Chondrocyte (in vitro differentiated cells): ENCODE results near the gene RANBP17. TPM values are rescaled to one million over a fixed set of nuclear protein-coding genes. Genes with fewer than 3 reads are reported as not detected.

Source experiments
- DNase-seq: peaks from one replicate; pipeline ENCODE4 v3.0.0; 2021; ENCODE audit warnings: mixed read lengths, low spot score
- H3K27ac Mint-ChIP-seq: one replicate; pipeline ENCODE4 v1.8.0; 2021; ENCODE audit warnings: mild to moderate bottlenecking, moderate library complexity, mixed read lengths; ENCODE audit not compliant: unreplicated experiment
- H3K27me3 Mint-ChIP-seq: 2 replicates; pipeline ENCODE4 v1.8.0; 2021; ENCODE audit warnings: low read depth, mixed read lengths
- H3K36me3 Mint-ChIP-seq: 2 replicates; pipeline ENCODE4 v1.8.0; 2021; ENCODE audit warnings: low read depth, mixed read lengths
- H3K4me1 Mint-ChIP-seq: 2 replicates; pipeline ENCODE4 v1.8.0; 2021; ENCODE audit warnings: low read depth, mild to moderate bottlenecking, mixed read lengths
- H3K4me3 Mint-ChIP-seq: one replicate; pipeline ENCODE4 v1.8.0; 2021; ENCODE audit warnings: mild to moderate bottlenecking, moderate library complexity, mixed read lengths; ENCODE audit not compliant: unreplicated experiment
- H3K9me3 Mint-ChIP-seq: 2 replicates; pipeline ENCODE4 v1.8.0; 2021; ENCODE audit warnings: low read depth, mixed read lengths
- total RNA-seq: library from RNA; stranded (reverse); gene quantifications from 3 replicates; pipeline ENCODE4 v1.2.1, GENCODE V29; 2021
- TF ChIP-seq, protein P1 (sequence below): fragments of 200-600 bp; sonication (generic); IDR thresholded peaks from 2 replicates; pipeline ENCODE4 v1.5.0; 2021; ENCODE audit warnings: antibody characterized with exemption, mild to moderate bottlenecking, moderate library complexity

RANBP17 gene
- total RNA-seq, 1 donor from 2014 or later, result 24.5 TPM

DNA sequence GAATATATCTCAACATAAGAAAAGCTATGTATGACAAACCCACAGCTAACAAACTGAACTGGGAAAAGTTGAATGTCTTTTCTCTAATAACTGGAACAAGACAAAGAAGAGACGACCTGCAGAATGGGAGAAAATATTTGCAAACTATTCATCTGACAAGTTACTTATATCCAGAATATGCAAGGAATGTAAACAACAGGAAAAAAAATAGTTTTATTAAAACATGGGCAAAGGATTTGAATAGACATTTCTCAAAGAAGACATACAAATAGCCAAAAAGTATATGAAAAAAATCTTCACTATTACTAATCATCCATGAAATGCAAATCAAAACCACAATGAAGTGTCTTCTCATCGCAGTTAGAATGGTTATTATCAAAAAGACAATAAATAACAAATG is 265.5 kb downstream of the RANBP17 start:
- no peak for DNase-seq

DNA sequence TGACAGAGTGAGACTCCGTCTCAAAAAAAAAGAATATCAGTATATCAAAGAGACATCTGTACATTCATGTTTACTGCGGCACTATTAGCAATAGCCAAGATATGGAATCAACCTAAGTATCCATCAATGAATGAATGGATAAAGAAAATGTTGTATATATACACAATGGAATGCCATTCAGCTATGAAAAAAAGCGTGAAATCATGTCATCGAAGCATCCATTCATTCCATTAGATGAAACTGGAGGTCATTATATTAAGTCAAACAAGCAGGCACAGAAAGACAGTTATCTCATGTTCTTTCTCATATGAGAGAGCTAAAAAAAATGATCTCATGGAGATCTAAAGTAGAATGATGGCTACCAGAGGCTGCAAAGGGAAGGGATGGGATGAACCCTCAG is 266.3 kb downstream of the RANBP17 start:
- H3K9me3 Mint-ChIP-seq, result peaks cover 15% of the 10 kb centered on the region
- no peaks in the 10 kb centered on the region for H3K27me3 Mint-ChIP-seq
- H3K27ac Mint-ChIP-seq, result no peak overlapping the region
- no peak for DNase-seq
- H3K36me3 Mint-ChIP-seq, result peaks cover 5% of the 10 kb centered on the region
- peaks cover 12% of the 10 kb centered on the region for H3K4me1 Mint-ChIP-seq
- H3K4me3 Mint-ChIP-seq, result no peak overlapping the region
- TF ChIP-seq, protein P1, sequence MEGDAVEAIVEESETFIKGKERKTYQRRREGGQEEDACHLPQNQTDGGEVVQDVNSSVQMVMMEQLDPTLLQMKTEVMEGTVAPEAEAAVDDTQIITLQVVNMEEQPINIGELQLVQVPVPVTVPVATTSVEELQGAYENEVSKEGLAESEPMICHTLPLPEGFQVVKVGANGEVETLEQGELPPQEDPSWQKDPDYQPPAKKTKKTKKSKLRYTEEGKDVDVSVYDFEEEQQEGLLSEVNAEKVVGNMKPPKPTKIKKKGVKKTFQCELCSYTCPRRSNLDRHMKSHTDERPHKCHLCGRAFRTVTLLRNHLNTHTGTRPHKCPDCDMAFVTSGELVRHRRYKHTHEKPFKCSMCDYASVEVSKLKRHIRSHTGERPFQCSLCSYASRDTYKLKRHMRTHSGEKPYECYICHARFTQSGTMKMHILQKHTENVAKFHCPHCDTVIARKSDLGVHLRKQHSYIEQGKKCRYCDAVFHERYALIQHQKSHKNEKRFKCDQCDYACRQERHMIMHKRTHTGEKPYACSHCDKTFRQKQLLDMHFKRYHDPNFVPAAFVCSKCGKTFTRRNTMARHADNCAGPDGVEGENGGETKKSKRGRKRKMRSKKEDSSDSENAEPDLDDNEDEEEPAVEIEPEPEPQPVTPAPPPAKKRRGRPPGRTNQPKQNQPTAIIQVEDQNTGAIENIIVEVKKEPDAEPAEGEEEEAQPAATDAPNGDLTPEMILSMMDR, result no peak

More for the DNA sequence above, 265.5 kb downstream of the RANBP17 start:
- Mint-ChIP-seq H3K4me1 (peaks cover 14% of the 10 kb centered on the region), H3K27ac (no peak overlapping the region), H3K9me3 (peaks cover 15% of the 10 kb centered on the region), H3K4me3 (no peak overlapping the region), H3K27me3 (no peaks in the 10 kb centered on the region), H3K36me3 (peaks cover 5% of the 10 kb centered on the region)
- TF ChIP-seq, protein P1, result no peak

DNA sequence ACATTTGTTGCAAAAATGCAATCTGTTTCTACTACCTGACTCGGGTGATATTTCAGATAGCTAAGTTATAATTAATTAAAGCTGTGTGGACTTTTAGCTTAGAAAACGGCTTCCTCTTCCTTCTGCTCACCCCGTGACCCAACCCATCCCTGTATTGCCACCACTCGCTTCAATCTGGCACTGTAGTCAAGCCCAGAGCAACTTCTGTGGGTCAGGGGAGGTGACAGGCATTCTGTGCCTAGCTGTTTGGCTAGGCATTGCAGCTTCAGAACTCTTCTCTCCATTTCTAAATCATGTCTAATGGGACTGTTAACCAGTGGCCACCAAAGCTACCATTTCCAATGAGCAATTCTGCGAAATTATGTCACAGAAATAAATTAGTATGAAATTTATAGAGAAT is 267.5 kb downstream of the RANBP17 start:
- Mint-ChIP-seq H3K27me3 (no peaks in the 10 kb centered on the region), H3K9me3 (peaks cover 15% of the 10 kb centered on the region), H3K36me3 (peaks cover 2% of the 10 kb centered on the region), H3K4me1 (peaks cover 12% of the 10 kb centered on the region), H3K4me3 (no peak overlapping the region), H3K27ac (no peak overlapping the region)
- TF ChIP-seq, protein P1, result no peak
- DNase-seq, result no peak

DNA sequence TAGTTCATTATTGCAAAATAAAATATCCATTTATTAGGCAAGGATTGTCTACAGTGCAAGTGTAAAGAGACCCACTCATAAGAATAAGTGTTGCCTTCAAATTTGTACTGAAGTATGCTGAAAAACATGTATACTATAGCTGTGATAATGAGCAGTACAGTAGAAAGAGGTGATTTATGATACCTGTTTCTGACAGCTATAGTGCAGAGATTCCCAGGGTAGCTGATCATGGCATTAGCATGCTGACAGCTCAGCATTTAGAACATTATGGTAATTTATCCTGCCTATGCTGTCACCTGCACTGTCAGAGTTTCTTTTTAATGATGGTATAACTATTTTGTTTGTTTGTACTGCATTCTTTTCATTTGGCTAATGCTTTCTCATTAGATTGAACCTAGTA is 269.7 kb downstream of the RANBP17 start:
- Mint-ChIP-seq H3K27me3 (no peaks in the 10 kb centered on the region), H3K9me3 (peaks cover 12% of the 10 kb centered on the region)
- TF ChIP-seq, protein P1, result no peak

DNA sequence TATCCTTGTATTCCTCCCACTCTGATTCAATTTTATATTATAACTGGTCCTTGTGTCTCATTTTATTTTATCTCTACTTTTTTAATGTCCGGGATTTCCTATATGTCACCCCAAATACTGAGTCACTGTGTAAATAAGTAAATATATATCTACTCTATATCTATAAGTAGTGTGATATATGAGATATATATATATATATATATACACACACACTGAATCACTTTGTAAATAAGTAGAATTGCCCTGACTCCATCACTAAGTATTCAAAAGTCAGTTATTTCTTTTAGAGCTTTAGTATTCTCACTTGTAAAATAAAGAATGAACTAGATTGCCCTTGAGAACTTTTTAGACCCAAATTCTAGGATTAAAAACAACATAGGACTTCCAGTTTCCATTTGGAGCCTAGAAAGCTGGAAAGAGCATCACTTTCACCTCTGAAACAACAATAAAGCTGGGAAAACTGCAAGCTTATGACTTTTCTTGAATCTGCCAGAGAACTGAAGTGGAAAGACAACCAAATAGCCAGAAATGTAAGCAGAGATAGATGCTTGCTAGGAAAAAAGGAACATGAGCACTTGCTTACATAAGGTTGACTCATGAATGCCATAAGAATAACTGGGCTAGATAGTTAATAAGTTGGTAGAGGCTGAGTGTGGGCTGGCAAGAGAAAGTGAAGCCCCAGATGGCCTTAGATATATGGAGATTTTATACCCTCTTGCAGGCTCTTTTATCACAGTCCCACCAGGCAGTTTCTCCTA is 276.1 kb downstream of the RANBP17 start:
- Mint-ChIP-seq H3K27ac (peak overlapping the region; percentile 63), H3K4me3 (no peak overlapping the region), H3K4me1 (peaks cover 19% of the 10 kb centered on the region), H3K9me3 (no peaks in the 10 kb centered on the region), H3K27me3 (no peaks in the 10 kb centered on the region), H3K36me3 (peaks cover 1% of the 10 kb centered on the region)
- TF ChIP-seq, protein P1, result no peak
- DNase-seq, result no peak

More for the DNA sequence above, 269.7 kb downstream of the RANBP17 start:
- H3K36me3 Mint-ChIP-seq, result no peaks in the 10 kb centered on the region
- no peak overlapping the region for H3K27ac Mint-ChIP-seq
- no peak for DNase-seq
- H3K4me3 Mint-ChIP-seq, result no peak overlapping the region
- H3K4me1 Mint-ChIP-seq, result peaks cover 10% of the 10 kb centered on the region
